Testis (tissue), 3 donors: Measurements from ENCODE around the gene PRR7. TPM values are rescaled to one million over a fixed set of nuclear protein-coding genes. Genes with fewer than 3 reads are reported as not detected.

Experiments
- DNase-seq: peaks from one replicate; pipeline ENCODE4 v3.0.0-alpha.2; 2019
- H3K27ac ChIP-seq, 2 donors: fragments of 200-600 bp; sonication (generic); one replicate each; pipeline ENCODE4 v1.5.1; 2019
- H3K27me3 ChIP-seq: fragments of 200-600 bp; sonication (generic); one replicate; pipeline ENCODE4 v1.5.1; 2019
- H3K36me3 ChIP-seq: fragments of 200-600 bp; sonication (generic); one replicate; pipeline ENCODE4 v1.5.1; 2017; ENCODE audit warnings: low read depth; ENCODE audit errors: missing control alignments
- H3K4me1 ChIP-seq: fragments of 200-600 bp; sonication (generic); one replicate; pipeline ENCODE4 v1.5.1; 2019
- H3K4me3 ChIP-seq, 2 donors: fragments of 200-600 bp; sonication (generic); one replicate each; pipeline ENCODE4 v1.5.1; 2017 to 2019
- H3K9me3 ChIP-seq: fragments of 200-600 bp; sonication (generic); one replicate; pipeline ENCODE4 v1.5.1; 2017
- POLR2A ChIP-seq: fragments of 450-650 bp; IDR thresholded peaks from one replicate; pipeline ENCODE4 v1.6.1; 2017; ENCODE audit warnings: antibody characterized with exemption, mild to moderate bottlenecking, moderate library complexity
- WGBS, 2 donors: methylation state at CpG; one replicate each; pipeline ENCODE4 v1.1.5; 2018; 5-methylcytosine and 5-hydroxymethylcytosine counted together
- intact Hi-C: fragments of 100-400 bp; cut with DNase I; formaldehyde crosslinking; loops from one replicate; pipeline ENCODE4 v1.15.1; 2023; ENCODE audit warnings: low total_unique reads
- polyA plus RNA-seq: library from polyadenylated mRNA; stranded (reverse); fragments of 350-450 nt; fragmentation: Illumina TruSeq; extraction: RNeasy Lipid Tissue Mini Kit (QIAGEN cat#74804); gene quantifications from one replicate; pipeline ENCODE4 v1.2.3, GENCODE V29; 2014; ENCODE audit warnings: low read depth, low replicate concordance; ENCODE audit not compliant: insufficient read depth
- total RNA-seq, 2 donors: library from RNA; depleted of rRNA; stranded (reverse); fragments of >200 nt; gene quantifications; one replicate each; pipeline ENCODE4 v1.2.3, GENCODE V29; 2016
- TF ChIP-seq, protein P1 (sequence below), 3 experiments: fragments of 450-650 bp in 2 of 3; fragments of 200-600 bp in 1 of 3; sonication (generic) in 1 of 3; IDR thresholded peaks; one replicate each; pipeline ENCODE4 v1.5.1; 2016 to 2019; ENCODE audit warnings: antibody characterized with exemption in 3 of 3, mild to moderate bottlenecking in 2 of 3, moderate library complexity in 1 of 3

The PRR7 gene
- total and polyA plus RNA-seq, 3 donors from 2014 or later: 2.8 to 23.2 (median 19.9) TPM

GRCh38 chr5:177430140-177430951 lies 16.3 kb upstream of the PRR7 start:
- Histone ChIP-seq H3K27me3 (no peaks in the 10 kb centered on the region), H3K4me1 (peaks cover 12% of the 10 kb centered on the region), H3K9me3 (no peaks in the 10 kb centered on the region), H3K27ac (no peak overlapping the region), H3K4me3 (no peak overlapping the region), H3K36me3 (no peaks in the 10 kb centered on the region)
- 82 to 89% methylated on average over 19 to 26 of the region's 26 CpGs for WGBS, 2 donors
- no peak for DNase-seq
- intact Hi-C loops: no loop called here
- TF ChIP-seq POLR2A: no peak
- TF ChIP-seq, protein P1, sequence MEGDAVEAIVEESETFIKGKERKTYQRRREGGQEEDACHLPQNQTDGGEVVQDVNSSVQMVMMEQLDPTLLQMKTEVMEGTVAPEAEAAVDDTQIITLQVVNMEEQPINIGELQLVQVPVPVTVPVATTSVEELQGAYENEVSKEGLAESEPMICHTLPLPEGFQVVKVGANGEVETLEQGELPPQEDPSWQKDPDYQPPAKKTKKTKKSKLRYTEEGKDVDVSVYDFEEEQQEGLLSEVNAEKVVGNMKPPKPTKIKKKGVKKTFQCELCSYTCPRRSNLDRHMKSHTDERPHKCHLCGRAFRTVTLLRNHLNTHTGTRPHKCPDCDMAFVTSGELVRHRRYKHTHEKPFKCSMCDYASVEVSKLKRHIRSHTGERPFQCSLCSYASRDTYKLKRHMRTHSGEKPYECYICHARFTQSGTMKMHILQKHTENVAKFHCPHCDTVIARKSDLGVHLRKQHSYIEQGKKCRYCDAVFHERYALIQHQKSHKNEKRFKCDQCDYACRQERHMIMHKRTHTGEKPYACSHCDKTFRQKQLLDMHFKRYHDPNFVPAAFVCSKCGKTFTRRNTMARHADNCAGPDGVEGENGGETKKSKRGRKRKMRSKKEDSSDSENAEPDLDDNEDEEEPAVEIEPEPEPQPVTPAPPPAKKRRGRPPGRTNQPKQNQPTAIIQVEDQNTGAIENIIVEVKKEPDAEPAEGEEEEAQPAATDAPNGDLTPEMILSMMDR (IDR thresholded peaks at IDR 0.05): no peak

- intact Hi-C loops: no loop called here
- no peak overlapping the region for H3K27ac ChIP-seq
- H3K4me1 ChIP-seq: peaks cover 12% of the 10 kb centered on the region
- DNase-seq: no peak
- no peaks in the 10 kb centered on the region for H3K9me3 ChIP-seq
- no peaks in the 10 kb centered on the region for H3K36me3 ChIP-seq
- H3K27me3 ChIP-seq: no peaks in the 10 kb centered on the region
- no peak overlapping the region for H3K4me3 ChIP-seq
- TF ChIP-seq POLR2A: no peak
- TF ChIP-seq, protein P1 (IDR thresholded peaks at IDR 0.05): no peak
- 78 to 84% methylated on average over 7 of the region's 7 CpGs for WGBS, 2 donors
Measured at GRCh38 chr5:177430972-177431316, 15.7 kb upstream of the PRR7 start.

DNA sequence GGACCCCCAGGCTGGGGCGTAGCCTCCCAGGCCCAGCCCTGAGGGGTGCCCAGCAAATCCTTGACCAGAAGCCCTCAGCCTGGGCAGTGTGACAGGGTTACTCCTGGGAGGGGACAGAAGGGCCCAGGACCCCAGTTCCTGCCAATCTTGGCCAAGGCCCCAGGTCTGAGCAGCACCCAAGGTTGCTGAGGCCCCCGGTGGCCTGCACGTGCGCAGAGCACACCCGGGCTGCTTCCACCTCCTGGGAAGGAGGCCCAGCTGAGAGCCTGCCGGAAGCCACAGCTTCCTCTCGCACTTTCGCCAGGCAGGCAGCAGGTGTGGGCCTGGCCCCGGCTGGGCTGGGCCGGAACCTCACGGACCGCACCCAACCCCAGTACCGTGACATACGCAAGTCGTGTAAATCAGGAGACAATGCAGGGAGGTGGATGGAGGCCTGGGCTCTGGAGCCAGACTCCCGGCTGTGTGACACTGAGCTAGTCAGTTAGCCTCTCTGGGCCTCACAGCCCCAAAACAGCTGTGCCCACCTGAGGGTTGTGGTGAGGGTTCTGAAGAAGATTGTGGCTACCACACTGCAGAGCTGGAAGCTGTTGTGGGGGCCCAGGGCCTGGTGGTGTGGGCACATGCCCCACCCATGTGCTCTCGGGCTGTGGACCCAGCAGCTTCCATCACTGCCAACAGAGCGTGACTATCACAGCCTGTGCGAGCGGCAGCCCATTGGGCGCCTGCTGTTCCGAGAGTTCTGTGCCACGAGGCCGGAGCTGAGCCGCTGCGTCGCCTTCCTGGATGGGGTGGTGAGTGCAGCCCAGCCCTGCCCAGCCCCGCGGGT lies 15.1 kb upstream of the PRR7 start:
- Histone ChIP-seq H3K27me3 (no peaks in the 10 kb centered on the region), H3K4me1 (peaks cover 12% of the 10 kb centered on the region), H3K9me3 (no peaks in the 10 kb centered on the region), H3K27ac (no peak overlapping the region), H3K36me3 (no peaks in the 10 kb centered on the region), H3K4me3 (no peak overlapping the region)
- intact Hi-C loops: no loop called here
- no peak for TF ChIP-seq POLR2A
- TF ChIP-seq, protein P1 (IDR thresholded peaks at IDR 0.05): no peak
- no peak for DNase-seq
- 85 to 89% methylated on average over 12 to 29 of the region's 29 CpGs for WGBS, 2 donors

- no peak overlapping the region for H3K27ac ChIP-seq
- DNase-seq: no peak
- TF ChIP-seq, protein P1 (IDR thresholded peaks at IDR 0.05): no peak
- TF ChIP-seq POLR2A: no peak
- intact Hi-C loops: no loop called here
- H3K36me3 ChIP-seq: no peaks in the 10 kb centered on the region
- no peaks in the 10 kb centered on the region for H3K9me3 ChIP-seq
- peaks cover 7% of the 10 kb centered on the region for H3K4me1 ChIP-seq
- WGBS, 2 donors: 83 to 96% methylated on average over 8 to 18 of the region's 18 CpGs
- H3K27me3 ChIP-seq: no peaks in the 10 kb centered on the region
- H3K4me3 ChIP-seq: no peak overlapping the region
Measured at GRCh38 chr5:177432143-177432838, 14.3 kb upstream of the PRR7 start.
